ENCODE results near the gene CYP3A7. TPM values are rescaled to one million over a fixed set of nuclear protein-coding genes. Genes with fewer than 3 reads are reported as not detected.
"Not testable (repeated sequence)": the region's sequence is repeated elsewhere in the genome, so short reads cannot be mapped to it uniquely, and the experiment has no call there.

Gene CYP3A7
- total and polyA plus RNA-seq, 10 donors, result not detected

DNA sequence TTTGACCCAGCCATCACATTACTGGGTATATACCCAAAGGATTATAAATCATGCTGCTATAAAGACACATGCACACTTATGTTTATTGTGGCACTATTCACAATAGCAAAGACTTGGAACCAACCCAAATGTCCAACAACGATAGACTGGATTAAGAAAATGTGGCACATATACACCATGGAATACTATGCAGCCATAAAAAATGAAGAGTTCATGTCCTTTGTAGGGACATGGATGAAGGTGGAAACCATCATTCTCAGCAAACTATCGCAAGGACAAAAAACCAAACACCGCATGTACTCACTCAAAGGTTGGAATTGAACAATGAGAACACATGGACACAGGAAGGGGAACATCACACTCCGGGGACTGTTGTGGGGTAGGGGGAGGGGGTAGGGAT is 44.1 kb downstream of the CYP3A7 start:
- WGBS, 5 donors, result 95 to 99% (median 96%) methylated on average over 3 to 4 of the region's 4 CpGs
- intact Hi-C loops (cut with DNase I; ENCODE audit: low total_unique reads), result not testable (repeated sequence)

DNA sequence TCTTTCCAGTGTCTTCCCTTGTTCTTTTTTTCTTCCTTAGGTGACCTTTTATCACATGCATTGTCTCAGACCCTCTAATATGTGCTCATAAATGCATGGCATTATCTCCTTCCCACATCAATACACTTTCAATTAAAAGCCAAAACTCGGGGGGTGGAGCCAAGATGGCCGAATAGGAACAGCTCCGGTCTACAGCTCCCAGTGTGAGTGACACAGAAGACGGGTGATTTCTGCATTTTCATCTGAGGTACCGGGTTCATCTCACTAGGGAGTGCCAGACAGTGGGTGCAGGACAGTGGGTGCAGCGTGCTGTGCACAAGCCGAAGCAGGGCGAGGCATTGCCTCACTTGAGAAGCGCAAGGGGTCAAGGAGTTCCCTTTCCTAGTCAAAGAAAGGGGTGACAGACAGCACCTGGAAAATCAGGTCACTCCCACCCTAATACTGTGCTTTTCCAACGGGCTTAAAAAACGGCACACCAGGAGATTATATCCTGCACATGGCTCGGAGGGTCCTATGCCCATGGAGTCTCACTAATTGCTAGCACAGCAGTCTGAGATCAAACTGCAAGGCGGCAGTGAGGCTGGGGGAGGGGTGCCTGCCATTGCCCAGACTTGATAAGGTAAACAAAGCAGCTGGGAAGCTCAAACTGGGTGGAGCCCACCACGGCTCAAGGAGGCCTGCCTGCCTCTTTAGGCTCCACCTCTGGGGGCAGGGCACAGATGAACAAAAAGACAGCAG is 49.0 kb downstream of the CYP3A7 start:
- H3K4me3 ChIP-seq; H3K27ac ChIP-seq; DNase-seq; intact Hi-C loops (cut with DNase I; ENCODE audit: low total_unique reads); H3K27me3 ChIP-seq (replicated peaks in 1 of 7); H3K36me3 ChIP-seq; H3K4me1 ChIP-seq: not testable (repeated sequence)
- WGBS, 5 donors, result 85 to 95% (median 93%) methylated on average over 13 to 14 of the region's 14 CpGs
- peaks cover 0 to 20% (median 11%) of the 10 kb centered on the region in 8 donors for H3K9me3 ChIP-seq

More for the DNA sequence above, 44.1 kb downstream of the CYP3A7 start:
- H3K4me1 ChIP-seq; DNase-seq; H3K36me3 ChIP-seq; H3K27me3 ChIP-seq (replicated peaks in 1 of 7); H3K27ac ChIP-seq; H3K4me3 ChIP-seq: not testable (repeated sequence)
- peaks cover 0 to 22% (median 16%) of the 10 kb centered on the region in 8 donors for H3K9me3 ChIP-seq

DNA sequence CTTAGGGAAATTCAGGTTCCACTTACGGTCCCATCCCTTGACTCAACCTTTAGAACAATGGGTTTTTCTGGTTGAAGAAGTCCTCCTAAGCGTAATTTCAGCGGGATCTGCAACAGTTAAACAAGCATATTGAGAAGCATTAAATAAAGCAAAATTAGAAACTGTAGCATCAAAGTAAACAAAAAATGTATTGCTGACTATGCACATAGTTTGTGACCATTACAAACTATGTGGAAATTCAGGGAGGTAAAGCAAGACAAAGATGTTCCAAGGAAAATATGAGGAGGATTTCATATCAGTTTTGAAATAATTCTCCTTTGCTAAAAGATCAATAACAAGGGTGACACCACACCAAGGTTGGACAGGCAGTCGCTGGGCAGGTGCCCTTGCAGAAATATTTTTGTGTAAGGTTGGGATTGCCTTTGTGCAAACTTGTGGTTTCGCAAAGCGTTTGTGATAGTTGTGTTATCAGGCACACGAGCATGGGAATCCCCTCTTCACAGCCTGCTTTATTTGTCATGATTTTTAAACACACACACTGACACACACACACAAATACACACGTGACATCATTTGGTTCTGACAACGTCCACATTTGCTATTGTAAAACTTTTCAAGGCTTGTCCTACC is 49.8 kb downstream of the CYP3A7 start:
- intact Hi-C loops (cut with DNase I; ENCODE audit: low total_unique reads), result no loop called here
- H3K36me3 ChIP-seq, result no peaks in the 10 kb centered on the region
- H3K9me3 ChIP-seq, result peaks cover 0 to 18% (median 8%) of the 10 kb centered on the region in 8 donors
- 85 to 95% (median 89%) methylated on average over 9 of the region's 9 CpGs for WGBS, 5 donors
- no peak overlapping the region for H3K4me3 ChIP-seq
- no peak overlapping the region for H3K27ac ChIP-seq
- H3K4me1 ChIP-seq, result no peaks in the 10 kb centered on the region
- no peaks in the 10 kb centered on the region for H3K27me3 ChIP-seq (replicated peaks in 1 of 7)
- TF ChIP-seq POLR2AphosphoS5 (IDR thresholded peaks at IDR 0.05) (no peak), POLR2A (IDR thresholded peaks at IDR 0.05) (no peak)
- TF ChIP-seq, protein P1, sequence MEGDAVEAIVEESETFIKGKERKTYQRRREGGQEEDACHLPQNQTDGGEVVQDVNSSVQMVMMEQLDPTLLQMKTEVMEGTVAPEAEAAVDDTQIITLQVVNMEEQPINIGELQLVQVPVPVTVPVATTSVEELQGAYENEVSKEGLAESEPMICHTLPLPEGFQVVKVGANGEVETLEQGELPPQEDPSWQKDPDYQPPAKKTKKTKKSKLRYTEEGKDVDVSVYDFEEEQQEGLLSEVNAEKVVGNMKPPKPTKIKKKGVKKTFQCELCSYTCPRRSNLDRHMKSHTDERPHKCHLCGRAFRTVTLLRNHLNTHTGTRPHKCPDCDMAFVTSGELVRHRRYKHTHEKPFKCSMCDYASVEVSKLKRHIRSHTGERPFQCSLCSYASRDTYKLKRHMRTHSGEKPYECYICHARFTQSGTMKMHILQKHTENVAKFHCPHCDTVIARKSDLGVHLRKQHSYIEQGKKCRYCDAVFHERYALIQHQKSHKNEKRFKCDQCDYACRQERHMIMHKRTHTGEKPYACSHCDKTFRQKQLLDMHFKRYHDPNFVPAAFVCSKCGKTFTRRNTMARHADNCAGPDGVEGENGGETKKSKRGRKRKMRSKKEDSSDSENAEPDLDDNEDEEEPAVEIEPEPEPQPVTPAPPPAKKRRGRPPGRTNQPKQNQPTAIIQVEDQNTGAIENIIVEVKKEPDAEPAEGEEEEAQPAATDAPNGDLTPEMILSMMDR (IDR thresholded peaks at IDR 0.05 in 8 of 11, conservative IDR thresholded peaks at IDR 0.05 in 3 of 11), result no peak
- DNase-seq, result no peak

DNA sequence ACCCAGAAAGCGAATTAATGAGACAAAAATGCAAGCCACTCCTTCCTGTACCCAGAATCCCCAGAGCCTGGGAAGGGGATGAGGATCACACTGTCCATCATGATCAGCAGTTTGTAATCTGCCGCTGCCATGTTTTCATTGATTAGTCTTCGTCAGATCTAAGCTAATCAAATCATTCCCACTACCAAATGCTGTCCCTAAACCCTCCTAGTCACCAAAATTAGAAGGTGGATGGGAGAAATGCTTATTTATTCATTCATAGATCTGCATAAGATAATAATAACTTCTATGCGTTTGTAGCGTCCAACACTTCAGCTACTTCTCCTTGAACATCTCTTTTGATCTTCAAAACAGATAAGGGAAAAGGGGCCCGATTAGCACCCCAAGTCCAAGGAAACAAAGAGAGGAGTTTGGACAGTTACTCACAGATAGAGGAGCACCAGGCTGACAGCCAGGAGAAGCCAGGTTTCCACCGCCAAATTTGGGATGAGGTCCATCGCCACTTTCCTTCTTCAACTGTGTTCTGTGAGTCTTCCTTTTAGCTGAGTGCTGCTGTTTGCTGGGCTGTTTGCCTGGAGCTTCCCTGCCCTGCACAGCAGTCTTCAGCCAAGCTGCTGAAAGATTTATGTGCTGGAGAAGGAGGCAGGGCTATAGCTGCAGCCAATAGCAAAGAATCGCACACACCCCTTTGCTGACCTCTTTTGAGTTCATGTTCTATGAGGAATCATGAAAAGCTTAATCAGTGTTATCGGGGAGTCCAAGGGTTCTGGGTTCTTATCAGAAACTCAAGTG is 55.4 kb downstream of the CYP3A7 start, which contains the start of gene CYP3A5:
Gene CYP3A5, minus strand, starts transcription at position 597 of the 792 bp plus-strand sequence. Its CDS starts 100 bp downstream, at position 497.
- H3K27ac ChIP-seq, result no peak within 1 kb of the TSS
- H3K27me3 ChIP-seq (replicated peaks in 1 of 7), result no peaks in the 10 kb centered on the region
- TF ChIP-seq POLR2AphosphoS5 (IDR thresholded peaks at IDR 0.05) (no peak), POLR2A (IDR thresholded peaks at IDR 0.05) (no peak)
- TF ChIP-seq, protein P1 (IDR thresholded peaks at IDR 0.05 in 8 of 11, conservative IDR thresholded peaks at IDR 0.05 in 3 of 11), result no peak
- DNase-seq, result no peak
- no peaks in the 10 kb centered on the region for H3K36me3 ChIP-seq
- no peak within 1 kb of the TSS for H3K4me3 ChIP-seq
- no peaks in the 10 kb centered on the region for H3K4me1 ChIP-seq
- peaks cover 0 to 10% (median 5%) of the 10 kb centered on the region in 8 donors for H3K9me3 ChIP-seq
- WGBS, 5 donors, result 80 to 87% (median 84%) methylated on average over 10 of the region's 10 CpGs
- intact Hi-C loops (cut with DNase I; ENCODE audit: low total_unique reads), result no loop called here

DNA sequence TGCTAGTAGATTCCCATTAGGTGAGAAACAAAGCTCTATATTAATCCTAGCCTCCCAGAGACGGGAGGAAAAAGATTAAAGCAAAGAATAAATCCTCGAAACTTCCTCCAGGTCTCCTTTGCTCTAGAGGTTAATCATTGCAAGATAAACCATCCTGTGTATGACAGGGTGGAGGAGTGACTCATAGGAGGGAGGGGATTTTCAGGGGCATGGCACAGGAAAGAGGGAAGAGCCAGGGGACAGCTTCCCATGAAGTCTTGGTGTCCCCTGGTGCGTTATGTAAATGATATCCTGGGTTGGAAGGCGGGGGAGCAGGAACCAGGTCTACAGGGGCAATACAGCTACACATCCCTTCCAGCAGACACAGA is 56.0 kb downstream of the CYP3A7 start:
- intact Hi-C loops (cut with DNase I; ENCODE audit: low total_unique reads), result no loop called here
- 58 to 74% (median 62%) methylated on average over 4 of the region's 4 CpGs for WGBS, 5 donors
- Histone ChIP-seq H3K4me1 (no peaks in the 10 kb centered on the region), H3K4me3 (no peak overlapping the region), H3K9me3 (peaks cover 0 to 10% (median 5%) of the 10 kb centered on the region in 8 donors), H3K36me3 (no peaks in the 10 kb centered on the region), H3K27ac (no peak overlapping the region), H3K27me3 (replicated peaks in 1 of 7) (no peaks in the 10 kb centered on the region)
- no peak for DNase-seq
- TF ChIP-seq POLR2A (IDR thresholded peaks at IDR 0.05), result no peak
- TF ChIP-seq, protein P1 (IDR thresholded peaks at IDR 0.05 in 8 of 11, conservative IDR thresholded peaks at IDR 0.05 in 3 of 11), result no peak
- no peak for TF ChIP-seq POLR2AphosphoS5 (IDR thresholded peaks at IDR 0.05)

Data from spleen (tissue), 11 donors.